RPMI7951 (cell line): ENCODE measurements around the gene ELMO2. TPM values are rescaled to one million over a fixed set of nuclear protein-coding genes. Genes with fewer than 3 reads are reported as not detected.

ENCODE experiments used
- DNase-seq: peaks from one replicate; pipeline ENCODE4 v3.0.0-alpha.2; 2012; ENCODE audit warnings: low read depth
- total RNA-seq: library from RNA; depleted of rRNA; stranded (reverse); fragments of >200 nt; shearing (Covaris generic); gene quantifications from 2 replicates; pipeline ENCODE4 v1.2.3, GENCODE V29; 2014

The ELMO2 gene
- total RNA-seq, 1 experiment from 2014 or later: 41.2 TPM

DNA sequence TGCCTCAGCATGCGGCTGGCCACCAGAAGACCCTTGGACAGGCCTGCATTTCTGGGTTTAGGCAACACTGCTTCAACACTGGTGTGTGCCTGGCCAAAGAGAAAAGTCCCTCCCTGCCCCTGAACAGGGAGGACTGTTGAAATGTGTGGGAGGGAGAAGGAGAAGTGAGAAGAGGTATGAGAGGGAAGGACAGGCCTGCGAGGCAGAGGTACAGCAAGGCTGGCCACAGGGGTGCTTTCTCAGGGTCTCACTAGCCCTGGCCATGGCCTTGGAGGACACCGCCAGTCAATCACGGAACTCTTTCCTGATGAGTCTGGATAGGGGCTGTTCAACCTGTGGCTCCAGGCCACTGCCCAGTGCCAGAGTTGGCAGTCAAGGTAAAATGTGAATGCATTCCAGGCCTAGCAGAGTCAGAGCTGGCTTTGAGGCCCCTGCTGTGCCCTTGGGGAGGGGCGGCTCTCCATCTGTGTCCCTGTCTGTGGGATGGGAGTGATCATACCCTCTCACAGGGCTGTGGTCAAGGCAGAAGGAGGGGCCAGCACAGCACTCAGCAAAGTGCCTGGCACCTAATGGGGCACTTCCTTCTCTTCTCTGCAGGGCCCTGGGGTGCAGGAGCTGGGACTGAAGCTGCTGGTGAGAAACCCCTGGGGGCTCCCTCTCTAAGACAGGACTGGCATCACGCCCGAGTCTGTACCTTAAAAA, 54.9 kb downstream of the ELMO2 start:
- peak; percentile 29 for DNase-seq

DNA sequence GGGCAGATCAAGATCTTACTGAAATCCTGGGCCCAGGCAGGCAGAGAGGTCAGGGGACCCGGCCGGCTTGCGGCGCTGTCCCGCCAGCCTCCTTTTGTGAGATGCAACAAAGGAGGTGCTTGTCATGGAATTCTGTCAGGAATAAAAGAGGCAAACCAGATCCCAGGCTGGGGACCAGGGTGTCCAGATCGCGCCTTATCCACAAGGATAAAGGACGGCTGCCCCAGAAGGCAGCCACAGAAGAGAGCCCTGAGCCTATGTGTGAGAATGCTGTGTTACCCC, 55.5 kb downstream of the ELMO2 start:
- DNase-seq: no peak

DNA sequence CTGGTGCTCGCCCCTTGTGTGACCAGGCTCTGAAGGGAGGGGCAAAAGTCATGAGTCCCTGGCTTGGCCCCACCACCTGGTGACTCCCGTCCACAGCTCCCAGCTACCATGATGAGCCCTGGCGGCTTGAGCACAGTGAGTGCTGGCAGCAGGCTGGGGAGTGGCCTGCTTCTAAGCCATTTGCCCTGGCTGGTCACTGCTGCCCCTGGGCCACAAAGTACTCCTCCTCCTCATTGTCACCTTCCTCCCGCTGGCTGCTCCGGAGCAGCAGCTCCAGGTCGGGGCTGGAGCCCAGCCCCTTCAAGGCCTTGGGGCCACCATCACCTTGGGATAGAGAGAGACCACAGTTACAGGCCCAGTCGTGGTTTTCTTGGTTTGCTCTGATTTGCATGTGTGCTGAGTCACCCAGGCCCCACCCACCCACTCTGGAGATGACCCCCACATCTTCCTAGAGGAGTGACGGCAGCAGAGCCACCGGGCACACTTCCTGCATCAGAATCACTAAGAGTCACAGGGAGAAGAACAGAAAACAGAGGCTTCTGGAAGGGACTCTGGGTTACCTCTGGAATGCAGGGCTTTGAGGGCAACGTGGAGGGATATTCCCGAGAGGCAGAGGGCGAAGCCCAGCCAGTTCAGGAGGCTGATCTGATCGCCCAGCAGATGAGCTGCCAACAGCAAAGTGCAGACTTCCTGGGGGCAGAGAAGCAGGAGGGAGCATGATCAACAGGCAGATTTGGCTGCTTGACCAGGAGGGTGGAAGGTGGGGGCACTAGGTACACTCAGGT, 56.0 kb downstream of the ELMO2 start:
- DNase-seq: peak; percentile 95

DNA sequence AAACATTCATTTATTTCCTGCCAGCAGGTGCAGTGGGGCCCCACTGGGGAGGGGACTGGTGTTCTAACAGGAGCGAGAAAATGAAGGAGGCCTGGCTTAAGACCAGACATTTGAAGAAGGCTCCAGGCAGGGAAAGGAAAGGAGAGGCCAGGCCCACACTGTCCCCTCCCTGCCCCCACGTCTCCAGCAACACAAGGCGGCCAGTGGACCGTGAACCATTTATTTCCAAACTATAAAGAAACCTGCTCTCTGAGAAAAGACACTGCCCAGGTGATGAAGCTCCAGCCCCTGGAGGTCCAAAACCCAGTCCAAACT, 56.7 kb downstream of the ELMO2 start:
- no peak for DNase-seq

DNA sequence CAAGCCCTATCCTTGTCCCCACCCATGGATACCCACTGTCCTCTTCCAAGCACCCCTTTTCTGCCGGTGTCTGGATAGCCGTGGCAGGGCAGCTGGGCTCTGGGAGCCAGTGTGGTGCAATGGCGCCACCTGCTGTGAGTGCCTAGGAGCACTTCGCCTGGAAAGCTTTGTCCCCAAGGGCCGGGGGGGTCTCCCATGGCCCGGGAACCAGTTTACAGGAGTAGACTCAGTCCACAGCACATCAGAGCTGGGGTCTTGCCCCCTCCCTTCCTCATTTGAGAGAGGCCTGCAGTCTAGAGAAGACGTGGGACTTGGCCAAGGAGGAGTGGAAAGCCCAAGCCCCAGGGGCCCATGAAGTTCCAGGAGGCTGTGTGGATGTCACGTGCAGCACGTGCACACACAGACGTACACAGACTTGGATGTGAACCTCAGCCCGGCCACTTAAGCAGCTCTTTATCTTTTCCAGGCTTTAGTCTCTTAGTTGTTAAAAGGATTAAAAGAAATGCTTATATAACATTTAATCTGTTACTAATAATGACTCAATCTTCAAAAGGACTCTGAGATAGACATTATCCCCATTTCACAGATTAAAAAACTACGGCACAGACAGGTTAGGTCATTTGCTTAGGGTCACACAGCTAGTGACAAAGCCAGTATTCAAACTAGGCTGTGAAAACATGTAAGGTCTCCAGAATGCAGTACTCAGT, 57.2 kb downstream of the ELMO2 start:
- peak; percentile 42 for DNase-seq

DNA sequence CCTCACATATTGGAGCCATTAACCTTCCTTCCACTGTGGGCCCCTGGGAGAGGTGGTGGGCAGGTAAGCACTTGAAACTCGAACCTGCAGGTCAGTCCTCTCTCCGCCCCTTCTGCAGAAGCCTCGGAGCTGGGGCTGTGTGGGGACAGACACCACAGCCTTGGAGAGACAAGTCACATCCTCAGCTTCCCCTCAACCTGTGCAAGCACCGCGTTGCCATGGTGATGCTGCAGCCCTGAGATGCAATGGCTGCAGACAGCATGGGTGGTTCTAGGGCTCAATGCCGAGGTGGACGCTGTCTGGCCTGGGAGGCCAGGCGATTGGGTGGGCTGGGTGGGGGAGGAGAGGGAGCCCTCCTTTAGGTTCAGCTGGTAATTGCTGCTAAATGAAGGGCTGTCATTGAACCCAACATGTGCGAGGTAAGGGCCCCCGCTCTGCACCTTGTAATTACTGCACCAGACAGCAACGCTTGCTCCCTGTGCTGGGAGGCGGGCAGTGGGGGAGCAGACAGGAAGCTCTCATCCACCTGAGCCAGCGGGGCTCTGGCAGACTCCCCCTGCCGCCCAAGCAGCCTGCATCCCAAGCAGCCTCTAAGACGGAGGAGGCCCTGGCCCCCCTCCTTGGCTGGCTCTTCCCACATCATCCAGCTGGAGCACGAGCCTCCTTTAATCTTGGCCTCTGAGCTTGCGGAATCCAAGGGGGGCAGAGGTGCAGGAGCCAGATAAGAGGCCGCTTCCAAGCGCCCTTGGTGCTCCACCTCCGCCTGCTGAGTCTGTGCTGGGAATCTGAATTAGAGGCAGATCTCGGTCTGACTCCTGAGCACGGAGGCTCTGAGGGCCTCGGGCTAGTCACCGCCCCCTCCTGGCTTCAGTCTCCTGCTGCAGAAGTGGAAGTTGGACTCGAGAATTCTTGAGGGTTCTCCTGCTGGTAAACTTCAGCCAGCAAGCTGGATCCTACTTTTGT, 58.3 kb downstream of the ELMO2 start:
- DNase-seq: no peak

DNA sequence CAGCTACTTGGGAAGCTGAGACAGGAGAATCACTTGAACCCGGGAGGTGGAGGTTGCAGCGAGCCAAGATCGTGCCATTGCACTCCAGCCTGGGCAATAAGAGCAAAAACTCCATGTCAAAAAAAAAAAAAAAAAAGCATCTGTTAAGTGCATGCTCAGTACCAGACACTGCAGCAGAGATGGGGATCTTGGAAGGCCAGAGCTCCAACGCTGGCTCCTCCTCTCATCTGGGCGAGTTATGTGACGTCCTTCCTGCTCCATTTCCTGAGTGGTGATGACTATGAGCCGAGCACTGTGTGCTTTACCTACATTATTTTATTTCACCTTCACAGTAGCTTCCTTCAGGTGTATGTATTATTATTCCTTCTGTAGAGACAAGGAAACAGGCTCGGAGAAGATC, 59.6 kb downstream of the ELMO2 start:
- DNase-seq: no peak

DNA sequence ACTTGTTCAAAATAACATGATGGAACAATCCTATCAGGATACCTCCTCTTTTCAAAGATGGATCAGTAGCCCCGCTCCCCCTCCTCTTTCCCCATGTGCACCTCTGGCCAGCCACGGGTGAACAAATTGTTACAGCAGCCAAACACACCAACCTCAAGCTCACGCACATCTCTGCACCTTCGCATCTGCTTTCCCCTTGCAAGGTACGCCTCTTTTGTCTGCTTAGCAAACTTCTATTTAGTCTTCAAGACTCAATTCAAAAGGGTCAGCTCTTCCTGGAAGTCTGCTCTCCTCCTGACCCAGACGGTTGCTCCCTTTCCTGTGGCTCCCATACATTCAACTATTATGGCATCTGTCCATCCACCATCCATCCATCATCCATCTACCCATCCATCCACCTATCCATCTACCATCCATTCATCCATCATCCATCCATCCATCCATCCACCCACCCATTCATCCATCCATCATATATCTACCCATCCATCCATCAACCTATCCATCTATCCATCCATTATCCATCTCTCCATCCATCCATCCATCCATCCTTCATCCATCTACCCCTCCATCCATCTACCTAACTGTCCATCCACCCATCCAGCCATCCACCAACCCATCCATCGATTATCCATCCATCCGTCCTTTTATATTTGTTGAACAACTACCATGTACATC, 61.8 kb downstream of the ELMO2 start:
- no peak for DNase-seq

DNA sequence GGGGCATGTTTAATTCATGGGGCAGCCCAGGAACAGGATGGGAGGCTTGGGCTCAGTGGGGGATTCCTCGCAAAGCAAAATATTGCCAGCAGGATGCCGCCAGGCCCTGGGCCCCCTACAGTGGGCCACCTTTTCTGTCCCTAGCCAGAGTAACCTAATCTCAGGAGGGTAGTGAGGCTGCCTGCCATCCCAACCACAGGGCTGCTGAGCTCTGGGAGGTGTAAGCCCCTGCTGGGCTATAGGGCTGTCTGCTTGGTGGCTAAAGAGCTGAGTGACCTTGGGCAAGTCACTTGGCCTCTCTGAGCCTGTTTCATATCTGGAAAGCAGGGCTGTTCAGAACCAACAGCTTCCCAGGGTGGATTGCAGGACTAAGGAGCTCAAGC, 62.4 kb downstream of the ELMO2 start:
- no peak for DNase-seq

DNA sequence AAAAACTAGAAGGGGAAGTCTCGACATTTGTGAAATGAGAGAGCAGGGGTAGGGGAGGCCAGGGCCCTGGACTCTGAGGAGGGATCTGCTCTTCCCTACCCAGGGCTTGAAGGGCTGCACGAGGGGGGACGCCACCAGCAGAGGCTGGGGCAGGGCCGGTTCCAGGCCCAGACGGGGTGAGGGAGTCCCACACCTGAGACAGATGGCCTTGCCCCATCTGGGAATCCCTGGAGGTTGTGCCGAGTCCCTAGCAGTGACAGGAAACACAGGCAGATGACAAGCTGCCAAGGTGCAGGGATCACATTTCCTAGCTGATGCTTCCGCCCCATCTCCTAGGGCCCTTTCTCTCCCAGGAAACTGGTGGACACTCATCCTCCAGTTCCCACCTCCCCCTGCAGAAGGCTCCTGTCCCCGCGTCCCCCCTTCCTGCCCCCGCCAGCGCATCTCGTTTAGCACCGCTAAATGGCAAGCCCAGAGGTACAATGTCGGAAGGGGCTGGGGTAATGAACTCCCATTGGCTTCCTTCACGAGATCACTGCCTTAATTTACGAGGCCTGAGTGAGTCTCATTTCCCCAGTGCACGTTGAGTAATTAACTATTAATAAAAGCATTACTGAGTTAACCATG, 63.0 kb downstream of the ELMO2 start:
- peak; percentile 28 for DNase-seq

DNA sequence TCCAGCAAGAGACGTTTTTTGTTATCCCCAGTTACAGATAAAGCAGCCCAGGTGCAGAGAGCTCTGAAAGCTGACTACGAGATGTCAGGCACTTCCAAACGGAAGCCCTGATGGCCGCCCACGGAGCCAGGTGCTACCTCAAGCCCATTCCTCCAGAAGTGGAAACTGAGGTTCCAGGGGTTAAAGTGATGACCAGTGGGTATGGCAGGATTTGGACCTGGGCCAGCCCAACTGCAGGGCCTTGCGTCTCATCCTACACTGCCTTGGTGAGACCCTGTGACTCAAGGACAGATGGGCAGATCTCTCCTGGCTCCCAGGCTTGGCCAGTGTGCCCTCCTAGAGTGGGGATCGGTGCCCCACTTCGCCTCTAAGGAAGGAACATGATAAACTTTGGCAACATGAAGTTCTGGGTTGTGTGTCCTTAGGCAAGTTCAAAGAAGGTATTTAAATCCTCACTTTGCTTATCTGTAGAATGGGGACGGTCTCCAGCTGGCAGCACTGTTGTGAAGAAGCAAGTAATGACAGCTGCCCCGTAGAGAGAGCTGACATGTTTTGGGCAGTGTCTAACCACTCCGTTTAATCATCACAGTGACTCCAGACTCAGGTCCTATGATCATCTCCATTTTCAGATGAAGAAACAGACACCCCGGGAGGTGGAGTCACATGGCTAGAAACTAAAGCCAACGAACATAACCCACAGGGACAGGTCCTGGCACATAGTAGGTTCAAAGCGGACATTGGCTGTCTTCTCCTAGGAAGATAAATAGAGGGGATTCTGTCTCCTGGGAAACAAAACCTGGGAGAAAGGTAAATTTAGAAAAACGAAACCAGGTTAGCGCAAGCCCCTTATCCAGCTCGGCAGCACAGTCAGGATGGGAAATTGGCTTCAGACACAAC, 63.7 kb downstream of the ELMO2 start:
- DNase-seq: no peak

DNA sequence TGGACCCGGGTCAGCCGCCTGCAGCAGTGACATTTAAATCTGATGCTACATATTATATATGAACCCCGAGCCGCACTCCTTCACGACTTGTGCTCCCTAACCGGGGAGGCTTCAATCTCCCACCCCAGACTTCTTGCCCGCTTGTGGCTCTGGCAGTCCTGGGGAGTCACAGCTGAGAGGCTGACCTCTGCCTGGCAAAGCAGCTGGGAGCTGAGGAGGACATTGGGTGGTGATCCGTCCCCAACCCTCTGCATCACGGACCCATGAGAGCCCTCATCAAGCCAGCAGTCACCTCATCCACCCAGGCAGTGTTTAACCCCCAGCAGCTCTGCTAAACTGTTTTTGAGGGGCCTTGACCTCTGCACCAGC, 64.4 kb downstream of the ELMO2 start:
- DNase-seq: no peak

DNA sequence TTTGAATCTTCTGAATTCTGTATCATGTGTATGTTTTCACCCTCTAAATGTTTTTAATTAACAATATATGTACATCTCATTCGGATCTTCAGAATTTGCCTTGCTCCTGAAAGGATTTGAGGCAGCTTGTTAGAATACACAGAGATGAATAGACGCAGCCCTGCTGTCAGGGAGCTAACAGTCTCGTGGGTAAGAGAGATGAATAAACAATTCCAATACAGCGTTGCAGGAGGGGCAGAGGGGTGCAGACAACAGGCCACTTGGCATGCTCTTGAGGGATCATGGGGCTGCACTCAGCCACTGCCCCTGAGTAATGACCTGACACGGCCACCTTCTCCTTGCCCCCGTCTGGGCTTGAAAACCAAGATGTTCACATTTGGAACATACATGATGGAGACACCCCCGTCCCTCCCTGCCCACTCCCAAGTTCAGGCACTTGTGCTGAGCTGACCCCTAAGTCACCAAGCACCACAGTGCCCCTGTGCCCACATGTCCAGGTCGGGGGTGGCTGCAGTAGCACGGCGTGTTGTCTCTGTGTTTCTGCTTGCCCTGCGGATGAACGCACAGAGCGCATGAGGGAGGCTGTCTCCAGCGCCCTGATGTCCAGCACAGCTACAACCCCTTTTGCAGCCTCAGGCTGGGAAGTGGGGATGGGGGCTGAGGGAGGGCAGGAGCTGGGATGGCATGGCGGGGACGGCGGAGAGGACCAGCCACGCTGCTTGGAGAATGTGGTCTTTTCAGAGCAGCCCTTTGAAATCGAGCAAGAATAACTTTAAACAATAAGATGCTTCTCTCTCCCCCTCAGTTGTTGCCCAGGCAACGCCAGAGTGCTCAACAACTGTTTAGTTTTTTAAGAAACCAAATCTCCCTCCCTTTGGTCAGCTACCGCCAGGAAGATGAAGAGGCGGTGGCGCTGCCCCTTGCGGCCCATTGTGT, 65.1 kb downstream of the ELMO2 start:
- DNase-seq: no peak

DNA sequence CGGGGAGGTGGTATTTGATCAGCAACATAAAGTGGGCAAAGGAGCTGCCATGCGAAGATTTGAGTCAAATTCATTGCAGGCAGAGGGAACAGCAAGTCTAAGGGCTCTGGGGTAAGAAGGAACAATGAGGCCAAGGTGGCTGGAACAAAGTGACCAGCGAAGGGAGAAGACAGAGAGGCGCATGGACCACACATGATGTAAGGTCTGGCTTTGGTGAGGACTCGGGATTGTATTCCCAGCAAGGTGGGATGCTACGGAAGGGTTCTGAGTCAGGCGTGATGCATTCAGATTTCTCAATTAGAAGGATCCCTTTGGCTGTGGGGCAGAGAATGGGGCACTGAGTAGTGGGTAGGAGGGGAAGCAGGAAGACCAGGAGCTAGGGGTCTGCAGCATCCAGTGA, 67.4 kb downstream of the ELMO2 start:
- DNase-seq: no peak

DNA sequence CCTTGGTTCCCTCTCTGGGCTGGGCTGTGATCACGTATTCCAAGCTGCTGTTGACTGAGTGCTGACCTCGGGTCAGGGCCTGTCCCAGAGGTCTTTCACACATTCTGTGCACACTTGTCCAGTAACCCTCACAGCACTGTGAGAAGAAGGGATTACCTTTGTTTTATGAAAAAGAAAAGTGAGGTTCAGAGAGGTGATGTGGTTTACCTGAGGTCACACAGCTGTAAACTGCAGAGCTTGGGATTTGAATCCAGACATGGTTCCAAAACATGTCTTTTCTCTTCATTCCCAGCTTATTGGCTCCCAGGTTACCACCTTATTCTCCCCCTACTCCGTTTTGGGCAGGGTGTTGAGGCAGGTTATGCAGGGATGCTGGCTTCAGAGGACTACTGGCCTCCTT, 69.7 kb downstream of the ELMO2 start:
- no peak for DNase-seq

DNA sequence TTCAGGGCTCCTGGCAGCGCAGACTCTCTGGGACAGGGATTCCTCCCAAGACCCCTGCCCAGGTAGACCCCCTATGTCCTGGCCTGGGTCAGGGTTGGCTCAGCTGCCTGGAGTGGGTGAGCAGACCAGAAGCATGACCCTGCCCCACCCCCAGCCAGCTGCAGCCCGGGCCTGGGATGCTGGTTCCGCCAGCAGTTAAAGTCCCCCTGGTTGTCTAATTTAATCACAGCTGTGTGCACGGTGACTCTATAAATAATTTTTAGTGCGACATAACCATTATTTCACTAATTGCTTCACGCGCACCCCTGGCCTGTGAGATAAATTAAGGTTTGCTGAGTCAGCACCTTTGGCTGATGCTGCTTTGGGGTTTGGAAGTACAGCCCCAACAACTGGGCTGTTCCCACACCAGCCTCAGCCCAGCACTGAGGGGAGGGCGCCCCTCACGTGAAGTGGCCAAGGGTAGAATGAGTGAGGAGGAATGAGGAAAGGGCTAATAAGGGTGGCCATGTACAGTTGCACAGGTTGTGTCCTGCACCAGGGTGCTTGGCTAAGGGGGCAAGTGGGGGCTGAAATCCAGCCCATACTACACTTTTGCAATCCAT, 72.0 kb downstream of the ELMO2 start:
- DNase-seq: no peak

DNA sequence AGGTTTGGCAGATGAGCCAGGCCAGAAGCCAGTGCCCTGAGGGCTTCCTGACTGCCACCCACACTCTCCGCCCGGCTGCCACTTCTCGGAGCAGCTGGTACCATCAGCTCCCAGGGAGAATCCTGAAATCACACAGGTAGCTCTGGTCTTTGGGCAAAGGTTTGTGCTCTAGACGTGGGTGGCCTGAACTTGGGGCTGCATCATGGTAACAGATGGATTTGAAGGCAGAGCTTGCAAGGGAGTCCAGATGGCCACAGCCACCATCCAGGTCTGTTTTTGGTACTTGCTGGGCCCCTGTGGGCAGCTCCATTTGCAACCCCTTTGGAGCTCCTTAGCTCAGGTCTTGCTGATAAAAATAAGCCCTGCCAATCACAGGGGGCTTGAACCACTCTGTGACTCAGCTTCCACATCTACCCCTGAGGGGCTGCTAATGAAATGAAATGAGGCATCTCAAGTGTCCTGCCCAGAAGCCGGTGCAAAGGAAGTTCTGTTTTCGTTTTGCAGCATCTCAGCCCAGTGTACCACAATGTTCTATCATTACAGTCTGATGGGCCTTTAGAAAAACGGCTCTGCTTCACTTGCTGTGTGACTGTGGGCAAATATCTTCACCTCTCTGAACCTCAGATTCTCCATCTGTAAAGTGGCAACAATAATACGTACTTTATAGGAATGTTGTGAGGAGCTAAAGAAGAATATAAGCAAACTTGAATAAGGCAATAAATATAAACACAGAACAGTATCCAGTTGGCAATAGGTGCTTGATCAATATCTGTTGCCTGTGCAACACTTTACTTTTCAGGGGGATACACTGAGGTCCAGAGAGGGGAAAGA, 73.0 kb downstream of the ELMO2 start:
- DNase-seq: no peak
